ENCODE results near the gene PCNT.
"Not testable (repeated sequence)": the region's sequence is repeated elsewhere in the genome, so short reads cannot be mapped to it uniquely, and the experiment has no call there.

Gene PCNT

GRCh38 chr21:46372014-46372485 is 48.1 kb downstream of the PCNT start:
- TF ChIP-seq ZFX (IDR thresholded peaks at IDR 0.05; ENCODE audit: borderline replicate concordance) = no peak
- TF ChIP-seq, protein P1, sequence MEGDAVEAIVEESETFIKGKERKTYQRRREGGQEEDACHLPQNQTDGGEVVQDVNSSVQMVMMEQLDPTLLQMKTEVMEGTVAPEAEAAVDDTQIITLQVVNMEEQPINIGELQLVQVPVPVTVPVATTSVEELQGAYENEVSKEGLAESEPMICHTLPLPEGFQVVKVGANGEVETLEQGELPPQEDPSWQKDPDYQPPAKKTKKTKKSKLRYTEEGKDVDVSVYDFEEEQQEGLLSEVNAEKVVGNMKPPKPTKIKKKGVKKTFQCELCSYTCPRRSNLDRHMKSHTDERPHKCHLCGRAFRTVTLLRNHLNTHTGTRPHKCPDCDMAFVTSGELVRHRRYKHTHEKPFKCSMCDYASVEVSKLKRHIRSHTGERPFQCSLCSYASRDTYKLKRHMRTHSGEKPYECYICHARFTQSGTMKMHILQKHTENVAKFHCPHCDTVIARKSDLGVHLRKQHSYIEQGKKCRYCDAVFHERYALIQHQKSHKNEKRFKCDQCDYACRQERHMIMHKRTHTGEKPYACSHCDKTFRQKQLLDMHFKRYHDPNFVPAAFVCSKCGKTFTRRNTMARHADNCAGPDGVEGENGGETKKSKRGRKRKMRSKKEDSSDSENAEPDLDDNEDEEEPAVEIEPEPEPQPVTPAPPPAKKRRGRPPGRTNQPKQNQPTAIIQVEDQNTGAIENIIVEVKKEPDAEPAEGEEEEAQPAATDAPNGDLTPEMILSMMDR (IDR thresholded peaks at IDR 0.05) = no peak
- no peak overlapping the region for H3K27ac ChIP-seq

DNA sequence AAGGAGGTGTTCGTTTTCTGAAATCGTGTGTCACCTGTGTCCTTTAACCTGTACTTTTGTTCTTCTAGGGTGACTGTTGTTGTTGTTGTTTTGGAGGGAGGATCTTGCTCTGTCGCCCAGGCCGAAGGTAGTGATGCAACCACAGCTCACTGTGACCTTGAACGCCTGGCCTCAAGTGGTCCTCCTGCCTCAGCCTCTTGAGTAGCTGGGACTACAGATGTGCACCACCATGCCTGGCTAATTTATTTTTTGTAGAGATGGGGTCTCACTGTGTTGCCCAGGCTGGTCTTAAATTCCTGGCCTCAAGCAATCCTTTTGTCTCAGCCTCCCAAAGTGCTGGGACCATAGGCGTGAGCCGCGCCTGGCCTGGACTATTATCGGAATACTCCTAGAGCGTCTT is 49.0 kb downstream of the PCNT start:
- H3K27ac ChIP-seq = not testable (repeated sequence)

GRCh38 chr21:46374761-46375389 is 50.9 kb downstream of the PCNT start:
- TF ChIP-seq, protein P1 (IDR thresholded peaks at IDR 0.05) = no peak
- no peak for TF ChIP-seq ZFX (IDR thresholded peaks at IDR 0.05; ENCODE audit: borderline replicate concordance)
- no peak overlapping the region for H3K27ac ChIP-seq

- no peak for TF ChIP-seq ZFX (IDR thresholded peaks at IDR 0.05; ENCODE audit: borderline replicate concordance)
- TF ChIP-seq, protein P1 (IDR thresholded peaks at IDR 0.05) = no peak
These were observed 51.7 kb downstream of the PCNT start for GRCh38 chr21:46375560-46376230.

GRCh38 chr21:46376231-46376628 is 52.3 kb downstream of the PCNT start:
- no peak for TF ChIP-seq ZFX (IDR thresholded peaks at IDR 0.05; ENCODE audit: borderline replicate concordance)
- TF ChIP-seq, protein P1 (IDR thresholded peaks at IDR 0.05) = no peak
- no peak overlapping the region for H3K27ac ChIP-seq

More at GRCh38 chr21:46375560-46376230, 51.7 kb downstream of the PCNT start:
- no peak overlapping the region for H3K27ac ChIP-seq

GRCh38 chr21:46376856-46377453 is 53.0 kb downstream of the PCNT start:
- no peak overlapping the region for H3K27ac ChIP-seq
- TF ChIP-seq, protein P1 (IDR thresholded peaks at IDR 0.05) = no peak
- TF ChIP-seq ZFX (IDR thresholded peaks at IDR 0.05; ENCODE audit: borderline replicate concordance) = no peak

DNA sequence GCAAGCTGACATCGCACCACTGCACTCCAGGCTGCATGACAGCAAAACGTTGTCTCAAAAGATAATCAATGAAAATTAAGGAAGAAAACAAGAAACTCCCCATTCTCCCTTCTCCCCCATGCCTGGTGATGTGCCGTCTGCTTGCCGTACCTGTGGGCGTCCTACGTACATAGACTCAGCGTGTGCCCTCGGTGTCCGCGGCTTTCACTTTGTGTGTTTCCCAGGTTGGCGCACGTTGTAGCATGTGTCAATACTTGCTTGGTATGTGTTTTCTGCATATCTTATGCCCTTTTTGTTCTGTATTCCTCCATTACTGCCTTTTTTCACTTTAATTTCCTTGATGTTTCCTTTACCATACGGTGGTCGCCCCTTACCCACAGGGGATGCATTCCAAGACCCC is 53.8 kb downstream of the PCNT start:
- TF ChIP-seq, protein P1 (IDR thresholded peaks at IDR 0.05) = no peak
- TF ChIP-seq ZFX (IDR thresholded peaks at IDR 0.05; ENCODE audit: borderline replicate concordance) = no peak

More for the DNA sequence above, 53.8 kb downstream of the PCNT start:
- H3K27ac ChIP-seq = no peak overlapping the region

All from 22Rv1 (cell line).